HEK293T (cell line): ENCODE data around the gene RBPMS2.

Experiments
- ARNT ChIP-seq: fragments of 450-650 bp; IDR thresholded peaks from 2 replicates; pipeline ENCODE4 v1.6.1; 2017; ENCODE audit warnings: mild to moderate bottlenecking
- BHLHE40 ChIP-seq: fragments of 450-650 bp; IDR thresholded peaks from 2 replicates; pipeline ENCODE4 v1.6.1; 2016; ENCODE audit warnings: mild to moderate bottlenecking, moderate library complexity, borderline replicate concordance
- CTBP1 ChIP-seq: fragments of 450-650 bp; IDR thresholded peaks from 2 replicates; pipeline ENCODE4 v1.6.1; 2016; ENCODE audit warnings: borderline replicate concordance
- ELF4 ChIP-seq: fragments of 450-650 bp; IDR thresholded peaks from 2 replicates; pipeline ENCODE4 v1.6.1; 2017; ENCODE audit warnings: antibody characterized with exemption
- FOXM1 ChIP-seq: fragments of 450-650 bp; IDR thresholded peaks from 2 replicates; pipeline ENCODE4 v1.6.1; 2017; ENCODE audit warnings: mild to moderate bottlenecking, borderline replicate concordance
- HDGF ChIP-seq: fragments of 450-650 bp; IDR thresholded peaks from 2 replicates; pipeline ENCODE4 v1.6.1; 2017; ENCODE audit warnings: antibody characterized with exemption, borderline replicate concordance
- L3MBTL2 ChIP-seq: fragments of 450-650 bp; conservative IDR thresholded peaks from 2 replicates; pipeline ENCODE4 v1.6.1; 2016; ENCODE audit warnings: mild to moderate bottlenecking
- LEF1 ChIP-seq: fragments of 450-650 bp; IDR thresholded peaks from 2 replicates; pipeline ENCODE4 v1.6.1; 2017; ENCODE audit warnings: mild to moderate bottlenecking, borderline replicate concordance
- NFRKB ChIP-seq: fragments of 450-650 bp; IDR thresholded peaks from 2 replicates; pipeline ENCODE4 v1.6.1; 2016; ENCODE audit warnings: mild to moderate bottlenecking, moderate library complexity
- PKNOX1 ChIP-seq: fragments of 450-650 bp; IDR thresholded peaks from 2 replicates; pipeline ENCODE4 v1.6.1; 2016
- SP1 ChIP-seq: fragments of 450-650 bp; IDR thresholded peaks from 2 replicates; pipeline ENCODE4 v1.6.1; 2017
- SUZ12 ChIP-seq: fragments of 450-650 bp; IDR thresholded peaks from 2 replicates; pipeline ENCODE4 v1.6.1; 2016; ENCODE audit warnings: mild to moderate bottlenecking
- TARDBP ChIP-seq: fragments of 450-650 bp; IDR thresholded peaks from 2 replicates; pipeline ENCODE4 v1.6.1; 2016
- ZNF384 ChIP-seq: fragments of 450-650 bp; IDR thresholded peaks from 2 replicates; pipeline ENCODE4 v1.6.1; 2016

- TF ChIP-seq TARDBP: no peak
- TF ChIP-seq NFRKB: no peak
- no peak for TF ChIP-seq FOXM1
- TF ChIP-seq ELF4: no peak
- TF ChIP-seq SUZ12: no peak
- TF ChIP-seq ARNT: no peak
- TF ChIP-seq LEF1: no peak
- TF ChIP-seq HDGF: no peak
- no peak for TF ChIP-seq SP1
- no peak for TF ChIP-seq CTBP1
- no peak for TF ChIP-seq L3MBTL2
- no peak for TF ChIP-seq ZNF384
- TF ChIP-seq PKNOX1: no peak
- no peak for TF ChIP-seq BHLHE40
Observed at GRCh38 chr15:64772488-64772887, 2.9 kb downstream of the RBPMS2 start.
